Epithelial cell of prostate (primary cell): ENCODE results near the gene PARD6G.
"Not testable (repeated sequence)": the region's sequence is repeated elsewhere in the genome, so short reads cannot be mapped to it uniquely, and the experiment has no call there.

Experiments
- DNase-seq: peaks from one replicate; pipeline ENCODE4 v3.0.0-alpha.2; 2011; ENCODE audit warnings: low read depth, low spot score
- H3K27ac ChIP-seq: fragments of 450-650 bp; 2 replicates; pipeline ENCODE4 v1.5.1; 2017; ENCODE audit warnings: mild to moderate bottlenecking

Gene PARD6G

DNA sequence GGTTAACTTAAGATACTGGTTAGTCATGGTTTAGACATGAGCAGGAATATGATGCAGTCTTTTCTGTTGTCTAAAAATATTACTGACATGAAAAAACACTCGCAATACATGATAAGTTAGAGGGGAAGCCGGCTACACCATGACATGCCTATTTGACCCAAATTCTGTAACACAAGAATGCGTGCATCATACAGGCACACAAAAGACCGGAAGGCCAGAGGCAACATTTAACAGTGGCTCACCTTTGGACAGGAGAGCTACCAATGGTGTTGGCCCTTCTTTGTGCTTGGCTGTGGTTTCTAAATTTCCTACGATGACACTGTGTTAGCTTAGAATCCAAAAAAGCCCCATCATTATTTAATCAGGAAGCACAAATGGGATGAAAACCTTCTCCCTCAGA is 4.1 kb downstream of the PARD6G start:
- H3K27ac ChIP-seq, result no peak overlapping the region
- DNase-seq, result no peak

DNA sequence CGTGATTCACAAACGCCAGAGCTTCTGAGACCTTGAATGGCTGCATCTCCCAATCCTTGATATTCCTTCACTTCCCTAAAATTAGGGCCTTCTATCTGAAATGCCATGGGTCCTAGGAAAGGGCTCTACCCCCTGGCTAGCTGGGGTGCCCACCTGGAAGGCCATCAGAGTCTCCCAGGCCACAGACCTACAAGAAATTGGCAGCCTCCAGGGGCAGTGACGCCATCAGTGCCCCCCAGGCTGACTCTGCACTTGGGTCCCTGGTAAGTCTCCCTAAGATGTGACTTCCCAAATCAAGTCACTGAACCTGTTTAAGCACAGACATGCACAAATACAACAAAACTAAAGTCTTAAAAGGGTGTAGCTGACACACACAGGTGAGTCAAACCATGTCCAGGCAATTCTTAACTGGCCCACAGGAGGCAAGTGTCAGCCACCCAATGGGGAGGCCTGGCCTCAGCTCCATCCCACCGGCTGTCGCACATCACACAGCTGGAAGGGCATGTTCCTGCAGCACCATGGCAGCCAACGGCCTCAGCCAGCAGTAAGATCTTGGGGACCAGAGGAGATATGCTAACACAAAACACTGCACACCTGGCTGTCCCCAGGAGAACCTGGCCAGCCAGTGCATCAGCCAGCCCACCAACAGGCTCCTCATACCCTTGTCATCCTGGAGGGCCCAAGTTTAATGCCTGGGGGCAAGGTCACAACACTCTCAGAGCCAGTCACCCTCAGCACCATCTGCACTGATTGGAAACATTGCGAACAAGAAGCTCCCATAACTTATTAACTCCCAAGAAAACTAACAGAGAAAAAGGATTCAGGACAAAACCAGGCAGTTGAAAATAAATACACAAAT is 5.2 kb downstream of the PARD6G start:
- no peak overlapping the region for H3K27ac ChIP-seq
- DNase-seq, result no peak

DNA sequence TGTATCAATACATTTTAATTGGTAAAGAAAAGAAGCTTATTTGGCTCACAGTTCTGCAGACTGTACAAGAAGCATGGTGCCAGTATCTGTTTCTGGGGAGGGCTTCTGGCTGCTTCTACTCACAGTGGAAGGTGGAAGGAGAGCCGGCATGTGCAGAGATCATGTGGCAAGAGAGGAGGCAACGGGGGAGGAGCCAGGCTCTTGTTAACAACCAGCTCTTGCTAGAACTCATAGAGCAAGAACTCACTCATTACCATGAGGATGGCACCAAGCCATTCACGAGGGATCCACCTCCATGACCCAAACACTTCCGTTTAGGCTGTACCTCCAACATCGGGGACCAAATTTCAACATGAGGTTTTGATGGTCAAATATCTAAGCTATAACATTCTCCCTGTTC is 7.5 kb downstream of the PARD6G start:
- H3K27ac ChIP-seq, result no peak overlapping the region
- no peak for DNase-seq

DNA sequence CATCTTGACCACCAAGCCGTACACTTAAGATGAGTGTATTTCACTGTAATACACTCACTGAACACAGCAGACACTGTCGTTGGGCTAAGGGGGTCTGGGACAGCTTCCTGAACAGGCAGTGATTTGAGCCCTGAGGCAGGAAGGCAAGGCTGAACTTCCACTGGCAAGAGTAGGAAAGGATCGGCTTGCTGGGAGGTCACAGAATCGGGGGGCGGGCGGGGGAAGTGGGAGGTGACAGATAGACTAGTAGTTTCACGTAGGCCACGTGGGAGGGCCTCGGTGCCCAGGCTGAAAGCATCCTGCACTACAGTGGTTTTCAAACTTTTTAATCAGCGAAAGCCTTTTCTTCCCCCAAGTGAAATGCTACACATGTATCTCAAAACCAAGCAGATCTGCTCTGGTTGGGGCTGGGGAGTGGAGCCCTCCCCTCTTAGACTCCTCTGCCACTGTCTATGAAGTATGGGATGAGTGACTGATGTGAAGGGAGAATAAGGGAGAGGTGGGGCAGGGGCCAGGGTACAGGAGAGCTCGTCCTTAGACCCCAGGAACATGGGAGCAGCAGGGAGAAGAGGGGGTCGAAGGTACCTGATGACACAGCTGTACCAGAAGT is 8.6 kb downstream of the PARD6G start:
- DNase-seq, result no peak
- H3K27ac ChIP-seq, result no peak overlapping the region

DNA sequence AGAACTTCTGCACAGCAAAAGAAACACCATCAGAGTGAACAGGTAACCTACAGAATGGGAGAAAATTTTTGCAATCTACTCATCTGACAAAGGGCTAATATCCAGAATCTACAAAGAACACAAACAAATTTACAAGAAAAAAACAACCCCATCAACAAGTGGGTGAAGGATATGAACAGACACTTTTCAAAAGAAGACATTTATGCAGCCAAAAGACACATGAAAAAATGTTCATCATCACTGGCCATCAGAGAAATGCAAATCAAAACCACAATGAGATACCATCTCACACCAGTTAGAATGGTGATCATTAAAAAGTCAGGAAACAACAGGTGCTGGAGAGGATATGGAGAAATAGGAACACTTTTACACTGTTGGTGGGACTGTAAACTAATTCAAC is 9.8 kb downstream of the PARD6G start:
- not testable (repeated sequence) for DNase-seq, H3K27ac ChIP-seq

DNA sequence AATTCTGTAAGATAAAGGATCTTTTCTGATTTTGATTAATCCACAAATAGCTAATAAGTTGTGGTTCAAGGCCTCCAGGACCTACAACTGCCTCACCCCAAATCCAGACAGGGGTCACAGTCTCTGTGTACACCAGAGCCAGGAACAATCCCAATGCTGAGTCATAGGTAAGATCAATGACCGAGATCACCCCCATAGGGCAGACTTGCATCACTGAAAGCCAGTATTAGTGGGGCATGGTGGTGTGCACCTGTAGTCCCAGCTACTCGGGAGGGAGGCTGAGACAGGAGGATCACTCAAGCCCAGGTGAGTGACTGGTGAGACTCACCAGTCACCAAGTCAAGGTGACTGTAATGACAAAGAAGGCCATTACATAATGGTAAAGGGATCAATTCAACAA is 12.9 kb downstream of the PARD6G start:
- peak overlapping the region; percentile 20 for H3K27ac ChIP-seq
- no peak for DNase-seq

DNA sequence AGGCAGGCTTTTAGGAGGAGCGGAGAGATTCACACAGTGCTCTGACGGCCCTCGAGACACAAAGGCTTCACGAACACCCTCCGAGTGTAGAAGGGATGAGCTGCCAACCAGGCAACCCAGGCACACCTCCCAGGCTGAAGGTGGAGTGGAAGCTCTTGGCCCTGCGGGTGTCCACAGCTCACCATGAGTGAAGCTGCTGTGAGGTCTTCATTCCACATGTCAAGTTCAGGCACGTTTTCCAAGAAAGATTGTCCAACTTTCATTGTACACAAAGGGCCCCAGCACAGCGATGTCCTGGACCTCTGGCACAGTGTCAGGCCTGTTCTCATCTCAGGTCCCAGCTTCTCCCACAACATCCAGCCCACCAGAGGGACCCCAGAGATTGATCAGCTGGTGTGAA is 13.4 kb downstream of the PARD6G start:
- H3K27ac ChIP-seq, result peak overlapping the region; percentile 20
- DNase-seq, result no peak

DNA sequence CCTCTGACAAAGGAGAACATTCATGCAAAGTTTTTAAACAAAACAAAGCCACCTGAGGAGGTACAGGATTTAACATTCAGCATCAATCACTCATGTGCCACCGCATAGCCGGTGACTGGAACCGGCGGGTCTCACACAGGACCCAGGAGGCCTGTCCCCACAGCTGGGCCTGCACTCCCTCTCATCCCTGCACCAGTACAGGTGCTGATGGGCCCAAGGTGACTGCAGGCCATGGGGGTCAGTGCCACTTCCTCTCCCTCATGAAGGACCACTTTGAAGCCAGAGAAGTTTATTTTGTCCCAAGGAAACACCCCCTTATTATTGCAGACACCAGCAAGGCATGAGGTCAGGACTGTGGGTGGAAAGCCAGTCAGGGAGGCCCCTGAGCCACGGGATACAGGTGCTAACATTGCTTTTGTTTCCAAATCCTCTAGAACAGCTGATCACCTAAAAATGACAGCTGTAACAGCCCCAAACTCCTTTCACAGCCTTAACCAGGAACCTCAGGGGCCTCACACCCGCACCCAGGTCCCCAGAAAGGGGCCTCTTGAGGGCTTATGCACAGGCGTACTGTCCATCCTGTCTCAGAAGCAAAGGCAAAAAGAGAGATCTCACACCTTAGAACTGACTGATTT is 14.0 kb downstream of the PARD6G start:
- no peak overlapping the region for H3K27ac ChIP-seq
- no peak for DNase-seq

DNA sequence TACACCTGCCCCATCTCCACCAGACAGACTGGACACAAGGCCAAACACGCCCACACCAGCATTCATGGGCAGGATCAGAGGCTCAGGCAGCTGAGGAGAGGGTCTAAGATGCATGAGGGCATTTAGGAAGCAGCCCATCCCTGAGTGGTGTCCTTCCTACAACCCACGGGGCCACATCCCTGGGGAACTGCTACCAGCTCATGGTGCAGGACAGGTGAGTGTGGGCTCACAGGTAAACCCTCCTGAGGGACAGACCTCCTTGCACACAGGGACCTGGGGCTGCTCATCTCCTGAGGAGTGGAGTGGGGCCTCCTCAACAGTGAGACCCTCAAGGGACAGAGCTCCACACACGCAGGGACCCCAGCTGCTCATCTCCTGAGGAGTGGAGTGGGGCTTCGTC is 14.6 kb downstream of the PARD6G start:
- H3K27ac ChIP-seq, result no peak overlapping the region
- DNase-seq, result no peak

DNA sequence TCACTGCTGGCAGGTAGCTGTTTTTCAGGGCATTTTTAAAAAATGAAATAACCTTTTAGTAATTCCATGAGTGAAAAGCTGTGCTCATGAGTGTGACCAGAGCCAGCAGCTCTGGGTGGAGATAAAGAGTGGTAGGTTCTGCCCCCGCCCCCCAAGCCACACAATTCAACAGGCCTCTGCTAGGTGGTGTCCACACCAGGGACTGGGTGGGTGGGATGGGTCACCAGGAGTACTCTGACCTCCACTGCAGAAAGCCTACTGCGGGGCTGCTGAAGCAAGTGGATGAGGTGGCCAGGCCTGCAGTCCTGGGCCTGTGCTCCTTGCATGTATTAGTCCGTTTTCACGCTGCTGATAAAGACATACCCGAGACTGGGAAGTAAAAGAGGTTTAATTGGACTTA is 15.3 kb downstream of the PARD6G start:
- no peak overlapping the region for H3K27ac ChIP-seq
- DNase-seq, result no peak

DNA sequence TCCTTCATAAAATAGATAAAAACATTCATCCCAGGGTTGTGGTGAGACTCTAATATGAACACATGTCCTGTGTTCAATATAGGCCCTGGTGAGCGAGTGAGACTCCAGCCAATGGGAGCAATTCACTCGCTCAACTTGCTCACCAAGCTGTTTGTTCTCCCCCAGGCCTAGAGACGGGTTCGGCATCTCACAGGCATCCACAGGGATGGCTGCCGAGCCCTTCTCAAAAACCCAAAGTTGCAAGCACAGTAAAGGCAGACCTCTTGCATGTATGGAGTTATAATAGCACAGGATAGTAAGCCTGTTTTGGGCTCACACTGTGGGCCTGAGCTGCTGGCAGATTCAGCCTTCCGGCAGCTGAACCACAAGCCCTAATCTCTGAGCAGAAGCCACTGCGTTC is 15.7 kb downstream of the PARD6G start:
- DNase-seq, result no peak

DNA sequence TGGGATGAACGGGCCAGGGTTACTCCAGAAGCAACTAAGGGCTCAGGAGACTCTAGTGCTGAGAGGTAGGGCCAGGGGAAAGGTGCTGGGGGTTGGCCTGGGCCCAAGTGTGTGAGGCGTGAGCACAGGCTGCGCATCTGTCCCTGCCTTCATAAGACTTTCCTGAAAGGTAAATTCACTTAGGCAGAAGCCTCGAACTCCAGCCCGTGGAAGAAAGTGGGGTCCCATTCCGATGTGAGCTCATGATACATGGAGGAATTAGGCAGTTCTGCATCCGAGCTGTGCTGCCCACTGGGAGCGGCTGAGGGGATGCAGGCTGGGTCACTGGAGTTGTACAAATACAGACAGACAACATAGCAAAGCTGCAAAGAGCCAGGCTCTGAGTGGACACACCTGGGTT is 16.2 kb downstream of the PARD6G start:
- no peak overlapping the region for H3K27ac ChIP-seq
- no peak for DNase-seq

More for the DNA sequence above, 15.7 kb downstream of the PARD6G start:
- H3K27ac ChIP-seq, result no peak overlapping the region

DNA sequence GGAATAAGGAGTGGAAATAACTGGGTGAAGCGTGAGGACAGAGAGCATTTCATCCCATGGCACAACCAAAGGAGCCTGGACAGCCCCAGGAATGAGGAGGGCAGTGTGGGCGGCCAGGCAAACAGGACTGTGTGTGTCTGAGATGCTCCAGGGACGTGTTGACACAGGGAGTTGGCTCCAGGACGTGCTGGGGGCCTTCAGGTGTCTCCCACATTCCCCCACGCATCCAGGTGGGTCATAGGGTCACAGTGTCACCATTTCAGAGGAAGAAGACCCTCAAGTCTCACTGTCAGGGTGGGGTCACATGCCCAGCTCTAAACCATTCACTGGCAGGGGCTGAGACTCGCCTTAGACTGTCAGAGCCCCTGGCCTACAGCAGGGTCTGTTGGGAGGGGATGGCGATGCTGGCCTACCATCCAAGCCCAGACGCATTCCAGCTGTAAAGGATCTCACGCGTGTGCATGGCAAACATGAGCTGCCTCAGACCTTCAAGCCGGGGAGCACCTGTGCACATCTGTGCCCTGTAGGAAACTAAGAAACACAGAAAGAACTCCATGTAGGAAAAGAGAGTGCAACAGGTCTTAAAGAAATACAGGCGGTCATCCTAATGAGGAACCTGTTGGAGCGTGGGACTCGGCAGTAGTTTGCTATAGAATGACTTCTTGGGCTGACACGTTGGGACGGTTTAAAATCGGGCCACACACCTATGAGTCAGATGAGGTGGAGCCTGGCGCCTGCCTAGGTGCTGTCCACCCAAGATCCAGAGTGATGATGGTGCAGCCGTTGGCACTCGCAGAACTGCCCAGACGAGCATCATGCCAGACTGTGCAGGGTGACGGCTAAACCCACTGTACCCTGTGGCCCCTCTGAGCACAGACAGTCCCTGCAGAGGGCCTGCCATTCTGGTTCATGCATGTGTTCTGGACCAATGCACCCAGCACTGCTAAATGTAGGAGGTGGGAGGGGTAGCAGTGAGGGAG is 17.3 kb downstream of the PARD6G start:
- no peak overlapping the region for H3K27ac ChIP-seq
- DNase-seq, result no peak

DNA sequence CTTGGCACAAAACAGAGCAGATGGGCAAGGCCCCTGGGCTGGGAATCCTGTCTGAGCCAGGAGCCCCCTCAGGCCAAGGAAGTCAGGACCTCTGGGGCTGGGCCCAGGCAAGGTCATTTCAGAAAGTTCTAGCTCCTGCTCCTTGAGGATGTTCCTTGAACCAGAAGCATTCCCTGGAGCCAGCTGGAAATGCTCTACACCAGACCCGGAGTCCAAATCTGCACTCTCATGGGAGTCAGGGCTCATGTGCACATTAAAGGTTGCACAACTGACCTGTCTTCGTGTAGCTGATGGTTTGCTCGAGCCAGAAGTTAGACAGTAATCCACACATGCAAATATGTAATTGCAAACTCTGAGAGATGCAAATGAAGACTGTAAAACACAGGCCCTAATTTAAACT is 18.0 kb downstream of the PARD6G start:
- DNase-seq, result no peak
- no peak overlapping the region for H3K27ac ChIP-seq

DNA sequence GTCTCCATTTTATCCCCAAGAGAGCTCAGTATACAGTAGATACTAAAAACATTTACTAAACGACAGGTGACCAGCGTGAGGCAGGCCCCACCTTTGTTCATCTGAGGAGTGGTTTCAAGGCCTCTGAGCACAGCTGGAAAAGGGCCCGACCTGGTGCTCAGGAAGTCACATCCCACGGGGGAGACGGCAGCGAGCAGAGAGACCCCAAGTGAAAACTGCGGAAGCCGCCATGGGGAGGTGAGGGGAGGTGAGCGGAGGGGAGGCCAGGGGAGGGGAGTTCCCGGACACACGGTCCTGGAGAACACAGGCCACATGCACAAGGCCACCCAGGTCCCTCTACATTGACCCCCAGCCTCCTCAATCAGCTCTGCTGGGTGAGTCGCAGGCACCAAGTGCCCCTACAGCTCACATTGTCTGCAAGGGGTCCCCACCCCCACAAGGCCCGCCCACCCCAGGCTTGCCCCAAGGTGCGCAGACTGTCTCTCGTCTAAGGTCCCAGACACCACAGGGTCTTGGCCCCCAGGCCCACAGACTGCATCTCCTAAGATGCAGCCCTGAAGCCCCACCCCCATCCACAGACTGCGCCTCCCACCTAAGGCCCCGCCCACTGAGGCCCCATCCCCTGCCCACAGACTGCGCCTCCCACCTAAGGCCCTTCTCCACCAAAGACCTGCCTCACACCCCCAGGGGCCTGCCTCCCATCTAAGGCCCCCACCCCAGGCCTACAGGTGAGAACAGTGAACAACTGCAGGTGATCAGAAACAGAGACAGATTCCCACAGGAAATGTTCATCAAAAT is 19.1 kb downstream of the PARD6G start:
- H3K27ac ChIP-seq, result no peak overlapping the region
- no peak for DNase-seq

DNA sequence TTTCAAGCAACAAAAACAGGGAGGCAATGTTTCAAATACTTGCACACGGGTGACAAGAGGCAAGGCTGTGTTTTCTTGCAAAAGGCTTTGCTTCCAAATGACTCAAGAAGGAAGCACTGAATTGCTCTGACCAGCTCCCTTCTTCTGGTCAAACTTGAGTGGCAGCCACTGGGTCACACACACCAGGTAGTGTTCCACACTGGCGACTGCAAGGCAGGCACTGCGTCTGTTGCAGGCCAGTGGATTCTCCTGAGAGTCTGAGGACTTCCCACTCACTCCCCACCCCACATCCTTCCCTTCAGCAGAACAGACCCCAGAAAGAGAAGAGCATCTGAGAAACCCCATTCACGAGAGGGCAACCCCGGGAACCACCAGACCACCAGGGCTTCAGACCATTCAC is 19.8 kb downstream of the PARD6G start:
- H3K27ac ChIP-seq, result no peak overlapping the region
- DNase-seq, result no peak

DNA sequence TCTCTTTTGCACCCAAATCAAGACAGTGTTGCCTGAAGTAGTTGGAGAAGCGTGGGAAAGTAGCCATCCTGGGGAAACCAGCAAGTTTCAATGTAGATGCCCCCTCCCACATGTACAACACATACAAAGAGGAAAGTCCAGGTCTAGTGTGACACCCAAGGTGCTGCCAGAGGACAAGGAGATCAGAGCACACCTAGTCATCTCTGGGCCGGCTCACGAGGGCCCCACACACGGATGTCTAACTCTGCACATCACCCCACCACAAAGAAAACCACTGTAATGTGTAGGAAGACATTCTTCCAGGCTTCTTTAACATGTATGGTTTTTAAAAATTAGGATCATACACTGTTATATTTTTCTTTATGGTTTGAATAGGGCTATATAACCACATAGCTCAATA is 21.6 kb downstream of the PARD6G start:
- no peak for DNase-seq
- H3K27ac ChIP-seq, result no peak overlapping the region

DNA sequence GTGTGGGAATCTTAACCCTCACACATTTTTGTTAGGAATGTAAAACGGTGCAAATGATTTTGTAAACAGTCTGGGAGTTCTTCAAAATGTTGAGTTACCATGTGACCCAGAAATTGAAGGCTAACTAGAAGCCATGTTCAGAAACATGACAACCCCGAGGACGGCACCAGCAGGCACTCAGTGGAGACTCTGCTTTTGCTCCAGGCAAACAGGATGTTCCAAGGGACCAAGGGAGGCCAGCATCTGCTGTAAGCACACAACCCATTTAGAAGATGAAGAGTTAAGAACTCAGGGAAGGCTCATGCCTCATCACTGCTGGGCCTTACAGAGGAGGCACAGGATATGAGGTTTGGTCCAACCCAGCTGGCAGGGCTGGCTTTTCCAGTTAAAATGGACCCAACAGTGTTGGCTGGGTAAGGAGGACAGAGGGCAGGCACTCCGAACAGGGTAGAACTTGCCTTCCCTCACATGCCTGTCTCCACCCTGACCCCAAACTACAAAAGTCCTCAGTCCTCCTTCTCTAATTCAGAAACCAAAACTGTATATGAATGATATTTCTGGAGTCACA is 23.6 kb downstream of the PARD6G start:
- no peak for DNase-seq
- peak overlapping the region; percentile 8 for H3K27ac ChIP-seq

DNA sequence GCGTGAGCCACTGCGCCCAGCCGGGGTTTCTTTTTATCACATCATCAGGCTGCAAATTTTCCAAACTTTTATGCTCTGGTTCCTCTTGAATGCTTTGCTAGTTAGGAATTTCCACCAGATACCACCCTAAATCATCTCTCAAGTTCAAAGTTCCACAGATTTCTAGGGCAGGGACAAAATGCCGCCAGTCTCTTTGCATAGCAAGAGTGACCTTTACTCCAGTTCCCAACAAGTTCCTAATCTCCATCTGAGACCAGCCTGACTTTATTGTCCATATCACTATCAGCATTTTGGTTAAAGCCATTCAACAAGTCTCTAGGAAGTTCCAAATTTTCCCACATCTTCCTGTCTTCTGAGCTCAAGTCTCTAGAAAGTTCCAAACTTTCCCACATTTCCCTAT is 27.8 kb downstream of the PARD6G start:
- H3K27ac ChIP-seq, DNase-seq: not testable (repeated sequence)
